DMS114 treated with DMSO at 0.1 percent for 48 hours (cell line): Measurements from ENCODE around the gene SYNCRIP.
"Not testable (repeated sequence)": the region's sequence is repeated elsewhere in the genome, so short reads cannot be mapped to it uniquely, and the experiment has no call there.

Experiments
- DNase-seq: peaks from one replicate; lab custom pipeline; 2025; ENCODE audit not compliant: unreplicated experiment; lab: John Stamatoyannopoulos, UW

The SYNCRIP gene

DNA sequence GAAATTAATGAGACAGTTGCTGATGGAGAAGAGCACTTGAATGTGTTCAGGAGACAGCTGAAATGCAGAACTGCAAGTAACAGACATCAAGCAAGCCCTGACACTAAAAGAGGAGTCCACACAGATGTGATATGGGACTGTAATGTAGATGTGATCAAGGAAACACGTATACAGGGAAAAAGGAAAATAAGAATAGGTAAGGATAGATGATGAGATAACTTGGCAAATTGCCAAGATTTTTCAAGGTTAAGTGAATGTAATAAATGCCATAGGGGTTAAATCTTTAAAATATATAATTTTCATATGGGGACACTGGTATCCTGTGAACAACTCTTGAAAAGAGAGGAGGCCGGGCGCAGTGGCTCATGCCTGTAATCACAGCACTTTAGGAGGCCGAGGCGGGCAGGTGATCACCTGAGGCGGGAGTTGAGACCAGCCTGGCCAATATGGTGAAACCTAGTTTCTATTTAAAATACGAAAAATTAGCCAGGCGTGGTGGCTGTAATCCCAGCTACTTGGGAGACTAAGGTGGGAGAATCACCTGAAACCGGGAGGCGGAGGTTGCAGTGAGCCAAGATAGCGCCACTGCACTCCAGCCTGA is 41.9 kb downstream of the SYNCRIP start:
- DNase-seq = no peak

DNA sequence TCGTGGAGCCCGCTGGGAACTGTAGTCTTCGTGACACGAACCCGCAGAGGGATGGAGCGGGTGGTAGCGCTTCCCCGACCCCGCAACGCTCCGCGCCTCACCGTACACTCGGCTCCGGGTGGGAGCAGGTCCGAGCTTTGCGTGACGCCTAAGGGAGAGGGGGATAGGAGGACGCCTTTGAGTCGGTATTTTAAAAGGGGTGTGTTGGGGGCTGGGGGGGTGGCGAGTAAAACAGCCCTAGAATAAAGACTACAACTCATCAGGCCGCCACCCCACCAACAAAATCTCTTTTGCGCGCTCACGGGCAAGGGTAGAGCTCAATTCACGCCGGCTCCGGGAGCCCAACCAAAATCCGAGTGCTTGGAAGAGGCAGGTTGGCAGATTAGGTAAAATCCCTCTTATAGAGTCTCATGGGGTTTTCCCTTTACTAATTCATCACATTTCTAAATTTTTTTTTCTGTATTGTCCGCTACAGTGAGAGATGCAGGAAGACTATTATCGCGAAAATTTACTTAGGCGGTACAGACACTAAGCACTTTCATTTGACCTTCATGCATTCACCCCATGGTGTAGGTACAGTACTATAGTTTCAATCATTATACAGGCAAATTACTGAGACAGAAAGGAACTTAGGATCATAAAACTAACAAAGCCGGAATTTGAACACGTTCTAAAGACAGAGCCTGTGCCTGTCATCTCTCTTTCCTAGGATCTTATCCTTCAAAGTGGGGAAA is 48.3 kb downstream of the SYNCRIP start:
- DNase-seq = no peak

DNA sequence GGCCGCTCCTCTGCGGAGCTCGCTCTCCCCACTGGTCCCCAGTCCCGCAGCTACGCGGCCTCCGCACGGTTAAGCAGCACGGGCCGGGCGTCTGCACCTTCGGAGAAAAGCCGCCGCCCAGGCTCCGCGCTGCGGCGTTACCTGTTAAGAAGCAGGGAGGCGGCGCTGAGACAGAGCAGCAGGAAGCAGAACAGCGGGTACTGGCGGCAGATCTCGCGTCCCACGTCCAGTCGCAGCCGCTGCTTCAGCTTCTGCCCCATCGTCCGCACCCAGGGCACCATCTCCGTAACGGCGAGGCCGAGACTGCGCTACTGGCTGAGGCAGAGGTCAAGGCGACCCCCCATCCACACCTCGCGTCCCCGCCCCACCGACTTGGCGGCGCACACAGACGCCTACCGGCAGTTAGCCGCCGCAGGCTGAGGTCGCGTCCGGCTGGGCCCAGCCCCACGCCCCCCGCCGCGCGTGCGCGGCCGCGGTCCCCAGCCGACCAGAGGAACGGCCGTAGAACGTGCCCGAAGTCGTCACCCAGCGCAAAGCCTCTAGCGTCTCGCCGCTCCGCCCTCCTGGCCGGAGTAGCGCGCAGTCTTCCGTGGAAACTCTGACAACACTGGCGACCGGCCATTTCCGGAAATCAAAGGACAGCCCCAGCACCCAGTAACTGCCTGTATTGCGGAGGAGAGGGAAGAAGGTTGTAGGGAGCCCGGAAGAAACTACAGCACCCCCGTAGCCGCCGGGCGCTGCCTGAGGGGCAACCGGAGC is 49.1 kb downstream of the SYNCRIP start, which contains the start of gene SNX14:
TSS of gene SNX14 (minus strand) at position 421 of the 759 bp plus-strand sequence. CDS start at position 281, 140 bp downstream.
- DNase-seq = peak; percentile 84

DNA sequence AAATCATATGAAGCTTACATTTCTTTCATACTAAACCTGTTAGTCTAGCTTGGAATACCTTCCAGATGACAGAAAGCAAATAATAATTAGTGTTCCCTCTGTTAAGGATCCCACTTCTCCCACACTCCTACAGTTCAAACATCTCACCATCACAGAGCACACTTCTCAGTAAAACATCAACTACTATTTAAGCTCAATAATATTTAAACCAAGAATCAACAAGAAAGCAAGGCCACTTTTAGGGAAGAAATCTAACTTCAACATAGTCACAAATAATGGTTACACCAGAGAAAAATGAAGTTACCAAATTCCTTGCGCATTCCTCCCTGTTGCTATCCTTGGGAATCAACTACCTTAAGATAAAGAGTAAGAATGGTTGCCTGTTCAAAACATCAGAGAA is 50.7 kb downstream of the SYNCRIP start:
- no peak for DNase-seq

DNA sequence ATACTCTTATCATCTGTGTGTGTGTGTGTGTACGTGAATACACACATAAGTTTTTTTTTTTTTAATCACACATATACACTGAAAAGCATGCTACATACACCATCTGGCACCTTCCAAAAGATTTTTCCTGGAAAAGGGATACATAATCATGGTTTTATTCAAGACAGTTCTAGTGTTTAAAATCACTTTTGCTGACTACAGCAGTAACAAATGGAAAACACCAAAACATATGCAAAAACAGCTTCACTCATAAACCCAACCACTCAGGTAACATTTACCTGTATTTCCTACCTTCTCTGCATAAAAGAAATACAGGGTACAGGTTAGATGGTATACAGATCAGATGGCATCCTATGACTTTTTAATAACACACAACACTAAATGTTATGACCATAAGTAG is 51.5 kb downstream of the SYNCRIP start:
- no peak for DNase-seq

DNA sequence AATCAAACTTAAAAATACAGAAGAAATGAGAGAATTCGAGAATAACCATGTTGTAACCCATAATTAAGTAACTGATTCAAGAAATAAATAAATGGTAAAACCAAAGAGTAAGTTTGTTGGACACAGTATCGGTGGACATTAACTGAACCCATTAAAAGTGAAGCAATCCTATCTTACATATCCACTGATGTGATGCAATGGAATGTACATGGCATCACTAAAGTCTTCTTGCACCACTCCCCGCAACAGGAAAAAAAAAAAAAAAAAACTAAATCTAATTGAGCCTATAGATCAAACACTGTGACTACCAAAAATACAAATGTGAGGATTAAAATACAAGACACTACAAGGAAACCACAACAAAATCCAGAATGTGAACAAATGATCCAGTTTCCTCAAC is 56.9 kb downstream of the SYNCRIP start:
- DNase-seq = no peak

DNA sequence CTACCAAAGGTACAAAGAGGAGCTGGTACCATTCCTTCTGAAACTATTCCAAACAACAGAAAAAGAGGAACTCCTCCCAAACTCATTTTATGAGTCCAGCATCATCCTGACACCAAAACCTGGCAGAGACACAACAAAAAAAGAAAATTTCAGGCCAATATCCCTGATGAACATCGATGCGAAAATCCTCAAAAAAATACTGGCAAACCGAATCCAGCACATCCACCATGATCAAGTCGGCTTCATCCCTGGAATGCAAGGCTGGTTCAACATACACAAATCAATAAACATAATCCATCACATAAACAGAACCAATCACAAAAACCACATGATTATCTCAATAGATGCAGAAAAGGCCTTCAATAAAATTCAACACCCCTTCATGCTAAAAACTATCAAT is 59.9 kb downstream of the SYNCRIP start:
- DNase-seq = not testable (repeated sequence)

DNA sequence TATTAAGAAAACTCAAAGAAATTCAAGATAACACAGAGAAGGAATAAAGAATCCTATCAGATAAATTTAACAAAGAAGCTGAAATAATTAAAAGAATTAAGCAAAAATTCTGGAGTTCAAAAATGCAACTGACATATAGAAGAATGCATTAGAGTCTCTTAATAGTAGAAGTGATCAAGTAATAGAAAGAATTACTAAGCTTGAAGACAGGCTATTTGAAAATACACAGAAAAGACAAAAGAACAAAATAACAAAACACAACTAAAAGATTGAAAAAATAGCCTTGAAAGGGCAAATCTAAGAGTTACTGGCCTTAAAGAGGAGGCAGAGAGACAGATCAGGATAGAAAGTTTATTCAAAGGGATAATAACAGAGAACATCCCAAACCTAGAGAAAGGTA is 61.1 kb downstream of the SYNCRIP start:
- DNase-seq = no peak

DNA sequence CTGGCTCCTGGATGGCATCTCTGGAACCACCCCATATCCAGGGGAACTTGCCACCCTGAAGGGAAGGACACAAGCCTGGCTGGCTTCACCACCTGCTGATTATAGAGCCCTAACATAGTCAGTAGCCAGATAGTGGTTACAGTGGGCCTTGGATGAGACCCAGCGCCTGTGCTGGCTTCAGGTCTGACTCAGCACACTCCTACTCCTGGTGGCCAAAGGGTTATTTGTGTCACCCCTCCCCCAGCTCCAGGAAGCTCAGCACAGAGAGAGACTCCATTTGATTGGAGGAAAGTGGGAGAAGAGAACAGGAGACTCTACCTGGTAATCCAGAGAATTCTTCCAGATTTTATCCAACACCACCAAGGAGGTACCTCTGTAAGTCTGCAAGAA is 61.8 kb downstream of the SYNCRIP start:
- no peak for DNase-seq

DNA sequence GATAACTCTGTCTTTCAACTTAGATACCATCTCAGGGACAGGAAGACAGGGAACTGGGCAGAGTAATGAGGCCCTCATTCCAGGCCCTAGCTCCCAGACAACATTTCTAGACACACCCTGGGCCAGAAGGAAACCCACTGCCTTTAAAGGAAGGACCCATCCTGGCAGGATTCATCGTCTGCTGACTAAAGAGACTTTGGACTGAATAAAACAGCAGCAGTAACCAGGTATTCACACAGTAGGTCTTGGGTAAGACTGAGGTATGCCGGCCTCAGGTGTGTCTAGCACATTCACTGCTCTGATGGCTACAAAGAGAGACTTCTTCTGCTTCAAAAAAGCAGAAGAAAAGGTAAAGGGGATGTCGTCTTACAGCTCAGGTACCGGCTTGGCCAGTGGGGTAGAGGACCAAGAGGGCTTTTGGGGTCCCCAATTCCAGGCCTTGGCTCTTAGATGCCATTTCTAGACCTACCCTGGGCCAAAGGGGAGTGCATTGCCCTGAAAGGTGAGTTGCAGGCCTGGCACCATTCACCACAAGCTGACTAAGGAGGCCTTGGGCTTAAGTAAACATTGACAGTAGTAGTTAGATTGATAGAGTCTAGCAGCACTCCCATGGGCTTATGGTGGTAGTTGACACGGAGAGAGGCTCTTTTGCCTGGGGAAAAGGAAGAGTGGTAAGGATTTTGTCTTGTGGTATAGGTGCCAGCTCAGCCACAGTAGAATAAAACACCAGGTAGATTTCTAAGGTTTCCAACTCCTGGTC is 62.4 kb downstream of the SYNCRIP start:
- DNase-seq = no peak

DNA sequence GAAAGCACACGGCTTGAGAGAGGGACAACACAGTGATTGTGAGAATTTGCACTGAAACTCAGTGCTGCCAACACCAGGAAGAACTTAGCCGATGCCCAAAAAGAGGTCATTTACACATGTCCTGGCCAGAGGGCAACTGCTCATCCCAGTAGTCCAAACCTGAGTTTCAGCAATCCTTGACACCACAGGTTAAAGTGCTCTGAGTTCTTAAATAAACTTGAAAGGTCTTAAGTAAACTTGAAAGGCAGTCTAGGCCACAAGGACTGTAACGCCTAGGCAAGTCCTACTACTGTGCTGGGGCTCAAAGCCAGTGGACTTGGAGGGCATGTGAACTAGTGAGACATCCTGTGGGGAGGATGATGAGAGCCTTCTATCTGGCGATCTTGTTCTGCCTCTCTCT is 63.1 kb downstream of the SYNCRIP start:
- no peak for DNase-seq

DNA sequence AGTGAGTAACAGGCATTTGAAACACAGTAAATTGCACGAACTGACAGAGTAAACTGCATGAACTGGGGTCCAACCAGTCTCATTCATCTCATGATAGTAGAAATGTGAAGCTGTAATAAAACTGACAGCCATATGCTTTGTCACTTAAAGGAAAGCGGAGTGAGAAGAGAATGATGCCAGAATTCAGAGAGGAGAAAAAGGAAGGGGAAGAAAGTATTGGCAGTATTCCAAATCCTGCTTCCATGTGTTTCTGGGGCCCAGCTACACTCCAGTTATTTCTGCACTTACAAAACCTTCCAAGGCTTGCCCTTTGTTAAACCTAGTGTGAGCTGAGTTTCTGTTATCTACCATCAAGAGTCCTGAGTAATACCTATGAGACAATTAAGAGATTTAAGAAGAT is 66.2 kb downstream of the SYNCRIP start:
- DNase-seq = no peak

DNA sequence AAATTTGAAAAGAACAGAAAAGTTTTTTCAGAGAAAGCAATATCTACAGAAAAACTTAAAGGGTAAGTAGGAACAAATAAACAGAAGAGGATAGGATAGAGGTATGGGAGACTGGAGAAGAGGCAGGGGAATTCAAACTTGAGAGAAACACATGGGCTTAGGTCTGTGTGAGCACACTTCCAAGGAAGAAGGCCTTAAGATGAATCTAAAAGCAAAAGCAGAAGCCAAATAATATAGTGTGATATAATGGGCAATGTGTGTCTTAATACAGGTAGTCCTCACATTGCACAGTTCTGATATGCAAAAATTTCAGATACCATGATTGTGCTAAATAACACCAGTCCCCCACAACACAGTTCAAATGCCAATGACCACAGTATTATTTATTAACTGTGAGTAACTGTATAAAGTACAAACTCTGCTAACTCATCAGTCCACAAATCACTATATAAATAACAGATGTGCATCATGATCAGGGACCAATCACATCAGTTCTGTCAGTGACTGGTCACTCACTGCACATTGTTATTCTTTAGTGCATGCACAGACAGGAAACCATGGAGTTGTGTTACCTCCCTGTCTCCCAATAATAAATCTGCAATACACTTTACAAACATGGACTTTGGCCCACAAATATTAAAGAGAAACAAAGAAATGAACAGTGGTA is 67.6 kb downstream of the SYNCRIP start:
- DNase-seq = no peak

DNA sequence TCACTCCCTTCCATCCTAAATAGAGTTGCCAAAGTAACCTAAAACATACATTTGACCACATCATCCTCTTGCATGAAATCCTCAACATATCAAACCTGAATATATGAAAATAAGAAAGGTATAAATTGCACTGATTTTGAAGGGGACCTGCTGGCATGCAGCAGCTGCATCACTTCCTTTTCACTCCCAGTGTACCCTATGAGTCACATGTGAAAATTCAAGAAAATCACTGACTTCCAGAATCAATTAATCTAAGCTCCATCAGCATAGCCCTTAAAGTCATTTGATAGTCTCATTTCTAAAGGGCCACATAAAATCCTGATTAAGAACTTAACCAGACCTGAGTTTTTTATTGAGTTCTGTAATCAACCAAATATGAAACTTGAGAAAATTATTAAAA is 73.4 kb downstream of the SYNCRIP start:
- DNase-seq = no peak

DNA sequence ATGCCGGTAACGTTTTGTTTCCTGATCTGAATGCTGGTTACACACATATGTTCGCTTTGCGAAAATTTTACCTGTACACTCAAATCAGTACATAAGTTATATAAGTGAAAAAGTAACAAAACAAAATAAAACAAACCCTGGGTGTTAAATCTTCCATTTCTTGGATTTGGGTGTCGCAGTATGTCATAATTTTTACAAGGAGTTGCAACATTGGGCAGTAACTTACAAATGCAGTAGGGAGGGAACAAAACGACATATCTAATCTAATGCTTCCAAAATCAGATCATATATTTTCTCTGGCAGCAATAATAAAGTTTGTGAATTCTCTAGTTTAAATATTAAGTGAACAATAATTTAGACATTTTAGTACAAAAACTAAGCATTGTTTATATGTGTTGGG is 74.3 kb downstream of the SYNCRIP start:
- DNase-seq = no peak

DNA sequence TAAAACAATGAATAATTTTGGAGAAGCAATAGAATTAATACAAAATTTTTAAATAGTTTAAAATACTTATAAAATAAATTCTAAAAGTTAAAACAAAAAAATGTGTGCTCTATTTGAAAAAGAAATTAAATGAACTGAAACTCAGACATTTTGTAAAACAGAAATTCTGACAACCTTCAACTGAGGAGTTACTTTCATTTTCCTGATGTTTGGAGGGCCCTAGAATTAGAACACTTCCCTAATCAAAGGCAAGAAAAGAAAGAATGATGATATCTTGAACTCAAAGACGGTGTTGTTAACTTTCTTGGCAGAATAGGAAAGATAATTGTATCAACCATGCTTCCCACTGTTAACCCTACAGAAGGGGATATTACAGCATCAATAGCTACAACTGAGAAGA is 77.0 kb downstream of the SYNCRIP start:
- no peak for DNase-seq

DNA sequence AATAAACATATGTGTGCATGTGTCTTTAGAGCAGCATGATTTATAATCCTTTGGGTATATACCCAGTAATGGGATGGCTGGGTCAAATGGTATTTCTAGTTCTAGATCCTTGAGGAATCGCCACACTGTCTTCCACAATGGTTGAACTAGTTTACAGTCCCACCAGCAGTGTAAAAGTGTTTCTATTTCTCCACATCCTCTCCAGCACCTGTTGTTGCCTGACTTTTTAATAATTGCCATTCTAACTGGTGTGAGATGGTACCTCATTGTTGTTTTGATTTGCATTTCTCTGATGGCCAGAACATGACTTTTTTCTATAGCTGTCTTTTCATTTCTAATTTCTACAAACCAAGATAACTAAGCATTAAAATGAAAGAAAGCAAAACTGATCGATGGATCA is 78.5 kb downstream of the SYNCRIP start:
- DNase-seq = not testable (repeated sequence)
